ENCODE measurements around the gene DAB2IP. TPM values are rescaled to one million over a fixed set of nuclear protein-coding genes. Genes with fewer than 3 reads are reported as not detected.

Gene DAB2IP
- total RNA-seq, 2 donors from 2014 or later = not detected

DNA sequence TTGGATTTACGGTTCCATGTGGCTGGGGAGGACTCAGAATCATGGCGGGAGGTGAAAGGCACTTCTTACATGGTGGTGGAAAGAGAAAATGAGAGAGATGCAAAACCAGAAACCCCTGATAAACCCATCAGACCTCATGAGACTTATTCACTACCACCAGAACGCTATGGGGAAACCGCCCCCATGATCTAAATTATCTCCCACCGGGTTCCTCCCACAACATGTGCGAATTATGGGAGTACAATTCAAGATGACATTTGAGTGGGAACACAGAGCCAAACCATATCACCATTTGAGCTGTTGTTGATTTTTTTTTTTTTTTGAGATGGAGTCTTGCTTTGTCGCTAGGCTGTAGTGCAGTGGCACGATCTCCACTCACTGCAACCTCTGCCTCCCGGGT, 16.5 kb downstream of the DAB2IP start:
- peaks cover 48% of the 10 kb centered on the region for H3K27me3 Mint-ChIP-seq
- H3K4me3 Mint-ChIP-seq = no peak overlapping the region
- no peaks in the 10 kb centered on the region for H3K4me1 Mint-ChIP-seq
- H3K27ac Mint-ChIP-seq = no peak overlapping the region
- no peaks in the 10 kb centered on the region for H3K9me3 ChIP-seq (ENCODE audit: control insufficient read depth, low read length, poor library complexity, severe bottlenecking)
- H3K36me3 Mint-ChIP-seq (ENCODE audit: low read depth) = no peaks in the 10 kb centered on the region
- no peak for DNase-seq
- no peak for ATAC-seq

DNA sequence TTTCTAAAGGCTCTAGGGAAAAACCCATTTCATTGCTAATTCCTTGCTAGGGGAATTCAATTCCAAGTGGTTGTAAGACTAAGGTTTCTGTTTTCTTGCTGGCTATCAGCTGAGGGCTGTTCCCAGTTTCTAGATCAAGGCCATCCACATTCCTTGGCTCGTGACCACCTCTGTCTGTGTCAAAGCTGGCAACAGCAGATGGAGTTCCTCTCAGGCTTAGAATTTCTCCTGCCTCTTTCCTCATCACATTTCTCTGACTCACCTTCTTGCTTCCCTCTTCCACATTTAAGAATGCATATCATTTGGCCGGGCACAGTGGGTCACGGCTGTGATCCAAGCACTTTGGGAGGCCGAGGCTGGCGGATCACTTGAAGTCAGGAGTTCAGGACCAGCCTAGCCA, 19.0 kb downstream of the DAB2IP start:
- no peaks in the 10 kb centered on the region for H3K9me3 ChIP-seq (ENCODE audit: control insufficient read depth, low read length, poor library complexity, severe bottlenecking)
- peaks cover 2% of the 10 kb centered on the region for H3K4me1 Mint-ChIP-seq
- H3K27me3 Mint-ChIP-seq = peaks cover 49% of the 10 kb centered on the region
- H3K27ac Mint-ChIP-seq = no peak overlapping the region
- H3K36me3 Mint-ChIP-seq (ENCODE audit: low read depth) = no peaks in the 10 kb centered on the region
- ATAC-seq = no peak
- no peak for DNase-seq
- no peak overlapping the region for H3K4me3 Mint-ChIP-seq

DNA sequence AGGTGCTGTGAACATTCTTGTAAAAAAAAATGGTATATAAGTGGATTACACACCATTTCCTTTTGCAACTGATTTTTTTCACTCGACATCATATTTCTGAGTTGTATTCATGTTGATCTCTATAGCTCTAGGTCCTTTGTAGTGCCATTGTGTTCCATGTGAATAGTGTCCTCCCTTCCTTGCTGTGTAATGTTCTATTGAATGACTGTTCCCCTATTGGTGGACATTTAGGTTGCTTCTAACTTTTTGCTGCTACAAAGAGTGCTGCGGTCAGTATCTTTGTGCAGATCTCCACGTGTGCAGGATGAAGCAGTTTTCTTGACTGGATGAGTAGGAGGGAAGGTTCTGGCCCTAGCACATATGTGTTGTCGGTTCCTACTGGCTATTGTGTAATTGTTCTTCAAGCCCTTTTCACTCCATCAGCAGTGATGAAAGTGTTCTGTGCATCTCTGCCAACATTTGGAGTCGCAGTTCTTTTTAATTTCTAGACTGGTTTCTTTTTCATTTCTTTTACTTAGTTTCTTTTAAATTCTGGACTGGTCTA, 20.2 kb downstream of the DAB2IP start:
- no peaks in the 10 kb centered on the region for H3K9me3 ChIP-seq (ENCODE audit: control insufficient read depth, low read length, poor library complexity, severe bottlenecking)
- H3K4me1 Mint-ChIP-seq = peaks cover 5% of the 10 kb centered on the region
- H3K36me3 Mint-ChIP-seq (ENCODE audit: low read depth) = no peaks in the 10 kb centered on the region
- DNase-seq (no peak), ATAC-seq (no peak)
- H3K4me3 Mint-ChIP-seq = no peak overlapping the region
- peaks cover 61% of the 10 kb centered on the region for H3K27me3 Mint-ChIP-seq
- H3K27ac Mint-ChIP-seq = no peak overlapping the region

DNA sequence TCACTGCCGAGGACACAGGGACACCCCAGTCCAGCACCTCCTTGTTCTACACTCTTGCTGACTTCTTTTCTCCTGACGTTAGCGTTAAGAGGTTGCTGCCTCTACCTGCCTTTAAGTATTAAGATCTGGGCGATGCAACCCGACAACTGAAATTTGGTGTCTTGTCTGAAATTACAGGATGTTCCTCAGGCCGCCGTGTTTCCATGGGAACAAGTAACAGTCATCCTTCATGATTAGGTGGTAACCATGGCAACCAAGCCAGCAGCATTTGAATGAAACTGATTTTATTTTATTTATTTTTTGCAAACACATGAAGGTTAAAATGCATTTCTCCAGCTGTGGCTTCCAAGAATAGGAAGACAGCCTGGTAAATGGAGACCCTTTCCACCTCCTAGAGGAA, 20.8 kb downstream of the DAB2IP start:
- H3K9me3 ChIP-seq (ENCODE audit: control insufficient read depth, low read length, poor library complexity, severe bottlenecking) = no peaks in the 10 kb centered on the region
- H3K27me3 Mint-ChIP-seq = peaks cover 63% of the 10 kb centered on the region
- no peak overlapping the region for H3K27ac Mint-ChIP-seq
- H3K4me3 Mint-ChIP-seq = no peak overlapping the region
- DNase-seq (no peak), ATAC-seq (no peak)
- no peaks in the 10 kb centered on the region for H3K36me3 Mint-ChIP-seq (ENCODE audit: low read depth)
- peaks cover 5% of the 10 kb centered on the region for H3K4me1 Mint-ChIP-seq

DNA sequence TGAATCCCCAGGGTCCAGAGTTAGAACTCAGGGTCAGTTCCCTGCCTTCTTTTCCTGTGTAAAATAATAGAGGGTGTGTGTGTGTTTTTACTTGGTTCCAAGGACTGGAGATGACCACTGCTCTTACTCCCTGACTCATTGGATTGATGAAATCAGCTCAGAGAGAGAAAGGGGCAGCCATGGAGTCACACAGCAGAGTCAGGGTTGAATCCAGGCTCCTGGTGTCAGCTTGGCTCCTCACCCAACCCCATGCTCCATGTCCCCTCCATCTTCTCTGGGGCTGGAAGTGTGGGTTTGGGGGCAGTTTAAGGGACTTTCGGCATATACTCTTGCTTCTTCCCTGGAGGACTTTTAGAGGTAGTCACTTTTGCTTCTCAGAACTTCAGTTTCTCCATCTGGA, 21.6 kb downstream of the DAB2IP start:
- ATAC-seq (no peak), DNase-seq (no peak)
- H3K36me3 Mint-ChIP-seq (ENCODE audit: low read depth) = no peaks in the 10 kb centered on the region
- H3K4me1 Mint-ChIP-seq = peaks cover 5% of the 10 kb centered on the region
- H3K4me3 Mint-ChIP-seq = no peak overlapping the region
- H3K27me3 Mint-ChIP-seq = peaks cover 63% of the 10 kb centered on the region
- H3K27ac Mint-ChIP-seq = no peak overlapping the region
- no peaks in the 10 kb centered on the region for H3K9me3 ChIP-seq (ENCODE audit: control insufficient read depth, low read length, poor library complexity, severe bottlenecking)

DNA sequence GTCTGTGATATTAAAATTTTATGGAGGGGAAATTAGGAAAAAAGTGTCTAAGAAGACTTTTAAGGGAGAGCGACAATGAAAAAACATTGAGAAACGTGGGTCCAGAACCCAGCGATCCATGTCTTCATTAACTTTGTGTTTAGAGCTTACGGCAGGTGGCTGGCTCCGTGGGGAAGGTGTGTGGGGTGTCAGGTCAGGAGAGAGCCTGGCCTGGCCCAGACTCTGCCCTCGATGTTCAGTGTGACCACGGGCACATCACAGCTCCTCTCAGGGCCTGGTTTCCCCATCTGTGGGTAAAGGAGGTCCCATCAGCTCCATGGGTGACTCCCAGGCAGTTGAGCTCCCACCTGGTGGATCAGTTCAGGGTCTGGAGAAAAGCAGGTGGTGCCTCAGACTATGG, 22.1 kb downstream of the DAB2IP start:
- DNase-seq = no peak
- Mint-ChIP-seq H3K4me1 (peaks cover 5% of the 10 kb centered on the region), H3K27ac (no peak overlapping the region), H3K27me3 (peaks cover 63% of the 10 kb centered on the region), H3K36me3 (ENCODE audit: low read depth) (no peaks in the 10 kb centered on the region), H3K4me3 (no peak overlapping the region)
- no peaks in the 10 kb centered on the region for H3K9me3 ChIP-seq (ENCODE audit: control insufficient read depth, low read length, poor library complexity, severe bottlenecking)
- ATAC-seq = no peak

DNA sequence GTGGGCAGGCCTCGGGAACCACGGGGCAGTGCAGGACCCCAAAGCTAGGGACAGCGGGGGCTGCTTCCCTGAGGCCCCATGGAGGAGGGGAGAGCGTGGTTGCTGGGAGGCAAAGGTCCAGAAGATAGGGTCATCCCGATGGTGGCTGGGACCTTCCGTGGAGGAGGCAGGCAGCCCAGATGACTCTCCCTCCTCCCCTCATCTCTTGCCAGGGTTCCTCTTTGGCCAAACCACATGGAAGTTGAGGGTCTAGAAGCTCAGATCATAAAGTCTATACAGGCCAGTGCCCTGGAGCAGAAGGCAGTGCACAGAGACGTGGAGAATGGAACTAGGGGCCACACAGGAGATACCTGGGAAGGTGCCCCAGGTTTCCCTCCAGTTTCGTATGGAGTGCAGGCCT, 22.6 kb downstream of the DAB2IP start:
- ATAC-seq (no peak), DNase-seq (no peak)
- Mint-ChIP-seq H3K4me1 (peaks cover 5% of the 10 kb centered on the region), H3K27me3 (peaks cover 63% of the 10 kb centered on the region), H3K36me3 (ENCODE audit: low read depth) (no peaks in the 10 kb centered on the region), H3K4me3 (no peak overlapping the region), H3K27ac (no peak overlapping the region)
- no peaks in the 10 kb centered on the region for H3K9me3 ChIP-seq (ENCODE audit: control insufficient read depth, low read length, poor library complexity, severe bottlenecking)

DNA sequence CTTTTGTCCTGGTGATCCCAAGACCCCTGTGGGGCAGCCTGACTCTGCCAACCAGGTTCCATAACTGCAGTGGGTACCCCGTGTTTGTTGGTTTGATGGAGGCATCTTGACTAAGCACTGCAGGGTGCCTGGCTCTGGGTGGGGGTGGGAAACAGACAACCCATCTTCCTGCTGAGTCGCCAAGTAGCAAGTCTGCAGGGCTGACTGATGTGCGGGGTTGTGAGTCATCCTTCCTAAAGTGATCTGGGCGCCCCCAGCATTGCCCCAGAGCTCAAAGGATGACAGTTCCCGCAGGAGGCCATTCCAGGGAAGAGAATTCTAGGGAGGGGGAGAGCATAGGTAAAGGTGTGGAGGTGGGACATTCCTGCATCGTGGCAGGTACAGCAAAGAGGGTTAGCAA, 23.5 kb downstream of the DAB2IP start:
- ATAC-seq = no peak
- H3K9me3 ChIP-seq (ENCODE audit: control insufficient read depth, low read length, poor library complexity, severe bottlenecking) = no peaks in the 10 kb centered on the region
- H3K36me3 Mint-ChIP-seq (ENCODE audit: low read depth) = no peaks in the 10 kb centered on the region
- H3K4me1 Mint-ChIP-seq = peaks cover 5% of the 10 kb centered on the region
- peaks cover 60% of the 10 kb centered on the region for H3K27me3 Mint-ChIP-seq
- DNase-seq = no peak
- no peak overlapping the region for H3K4me3 Mint-ChIP-seq
- no peak overlapping the region for H3K27ac Mint-ChIP-seq

DNA sequence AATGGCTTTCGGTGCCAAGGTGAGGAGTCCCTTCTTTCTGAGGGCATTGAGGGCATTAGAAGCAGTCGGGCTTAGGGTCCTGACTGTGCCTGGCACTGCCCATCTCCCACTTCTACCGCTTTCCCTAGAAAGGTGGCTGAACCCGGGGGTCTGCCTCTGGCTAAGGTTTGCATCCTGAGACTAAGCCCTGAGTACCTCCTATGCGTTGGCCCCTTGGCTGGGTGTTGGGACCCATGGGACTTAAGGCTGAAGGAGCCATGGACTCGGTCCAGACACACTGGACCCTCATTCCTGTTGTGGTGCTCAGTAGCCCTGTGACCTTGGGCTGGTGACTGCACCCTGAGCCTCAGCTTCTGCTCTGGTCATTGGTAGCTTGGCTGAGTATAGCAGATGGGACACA, 23.9 kb downstream of the DAB2IP start:
- Mint-ChIP-seq H3K4me3 (no peak overlapping the region), H3K36me3 (ENCODE audit: low read depth) (no peaks in the 10 kb centered on the region), H3K27me3 (peaks cover 59% of the 10 kb centered on the region), H3K4me1 (peaks cover 5% of the 10 kb centered on the region), H3K27ac (no peak overlapping the region)
- H3K9me3 ChIP-seq (ENCODE audit: control insufficient read depth, low read length, poor library complexity, severe bottlenecking) = no peaks in the 10 kb centered on the region
- ATAC-seq (no peak), DNase-seq (no peak)

DNA sequence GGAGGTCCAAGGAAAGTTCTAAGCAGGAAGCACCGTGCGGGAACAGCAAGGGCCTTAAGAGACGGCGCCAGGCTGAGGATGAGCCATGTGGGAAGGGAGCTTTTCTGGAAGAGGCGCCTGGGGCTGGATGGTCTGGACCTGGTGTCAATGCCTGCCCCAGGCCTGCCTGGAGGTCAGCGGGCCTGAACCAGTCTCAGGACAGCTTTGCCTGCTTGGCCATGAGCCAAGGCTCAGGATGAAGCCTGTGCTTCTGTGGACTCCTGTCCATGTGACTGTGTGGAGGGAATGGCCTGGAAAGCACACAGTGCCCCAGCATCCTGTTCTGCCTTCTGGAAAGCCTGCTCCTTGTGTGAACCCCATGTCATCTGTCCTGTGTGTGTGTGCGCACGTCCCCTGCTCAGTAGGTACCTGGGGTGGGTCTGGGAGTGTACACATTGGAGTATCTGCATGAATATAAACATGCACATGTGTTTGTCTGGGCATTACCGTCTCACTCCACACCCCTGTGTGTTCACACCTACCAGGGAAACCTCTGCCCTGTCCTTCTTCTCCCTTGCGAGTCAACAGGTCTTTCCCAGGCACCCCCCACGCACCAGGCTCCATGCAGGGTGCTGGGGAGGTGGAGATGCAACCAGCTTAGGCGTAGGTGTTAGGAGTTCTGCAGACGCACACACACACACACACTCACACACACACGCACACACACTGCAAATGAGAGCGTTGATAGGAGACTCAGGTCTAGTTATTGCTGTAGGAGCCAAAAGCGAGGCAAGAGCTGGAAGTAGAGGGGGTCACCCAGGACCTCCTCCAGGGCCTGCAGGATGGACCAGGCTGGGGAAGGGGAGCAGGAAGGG, 24.8 kb downstream of the DAB2IP start:
- Mint-ChIP-seq H3K4me1 (peaks cover 5% of the 10 kb centered on the region), H3K36me3 (ENCODE audit: low read depth) (no peaks in the 10 kb centered on the region), H3K27me3 (peaks cover 60% of the 10 kb centered on the region), H3K27ac (no peak overlapping the region), H3K4me3 (no peak overlapping the region)
- no peaks in the 10 kb centered on the region for H3K9me3 ChIP-seq (ENCODE audit: control insufficient read depth, low read length, poor library complexity, severe bottlenecking)
- no peak for DNase-seq
- no peak for ATAC-seq

DNA sequence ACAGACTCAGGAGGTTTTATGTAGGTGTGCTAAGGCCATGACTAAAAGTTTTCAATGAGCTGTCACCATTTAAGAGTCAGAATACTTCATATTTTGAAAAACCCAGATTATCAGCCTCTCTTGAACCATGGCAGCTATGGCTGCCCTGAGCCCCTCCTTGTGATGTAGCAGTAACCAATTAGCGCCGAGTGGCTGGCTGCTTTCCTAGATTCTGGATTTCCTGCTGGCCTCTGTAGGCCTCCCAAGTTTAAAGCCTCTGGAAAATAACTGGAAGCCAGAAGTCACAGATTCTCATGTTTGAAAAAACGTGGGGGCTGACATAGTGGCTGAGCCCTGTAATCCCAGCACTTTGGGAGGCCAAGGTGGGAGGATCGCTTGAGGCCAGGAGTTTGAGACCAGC, 25.5 kb downstream of the DAB2IP start:
- Mint-ChIP-seq H3K36me3 (ENCODE audit: low read depth) (no peaks in the 10 kb centered on the region), H3K27me3 (peaks cover 67% of the 10 kb centered on the region), H3K27ac (no peak overlapping the region), H3K4me1 (peaks cover 5% of the 10 kb centered on the region), H3K4me3 (no peak overlapping the region)
- DNase-seq (no peak), ATAC-seq (no peak)
- no peaks in the 10 kb centered on the region for H3K9me3 ChIP-seq (ENCODE audit: control insufficient read depth, low read length, poor library complexity, severe bottlenecking)

DNA sequence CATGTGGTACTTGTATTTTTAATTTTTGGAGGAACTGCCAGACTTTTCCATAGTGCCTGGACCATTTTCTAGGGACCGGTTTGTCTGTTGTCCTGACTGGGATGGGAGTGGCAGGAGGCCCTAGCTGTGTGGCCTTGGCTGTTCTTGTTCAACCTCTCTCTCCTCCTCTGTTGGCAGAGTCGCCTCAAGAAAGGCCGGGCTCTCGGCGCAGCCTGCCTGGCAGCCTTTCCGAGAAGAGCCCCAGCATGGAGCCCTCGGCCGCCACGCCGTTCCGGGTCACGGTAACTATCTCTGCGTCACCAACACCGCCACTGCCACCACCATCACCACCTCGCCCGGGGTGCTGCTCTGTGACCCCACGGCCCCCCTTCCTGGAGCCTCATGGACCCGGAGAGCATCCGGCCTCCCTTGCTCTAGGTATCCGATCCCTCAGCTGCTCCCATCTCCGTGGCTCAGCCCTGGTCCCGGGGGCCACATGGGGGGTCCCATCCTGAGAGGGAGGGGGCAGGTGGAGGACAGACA, 27.1 kb downstream of the DAB2IP start:
- ATAC-seq (no peak), DNase-seq (no peak)
- H3K9me3 ChIP-seq (ENCODE audit: control insufficient read depth, low read length, poor library complexity, severe bottlenecking) = no peaks in the 10 kb centered on the region
- no peak overlapping the region for H3K4me3 Mint-ChIP-seq
- H3K27me3 Mint-ChIP-seq = peaks cover 52% of the 10 kb centered on the region
- peaks cover under 1% of the 10 kb centered on the region for H3K36me3 Mint-ChIP-seq (ENCODE audit: low read depth)
- H3K27ac Mint-ChIP-seq = no peak overlapping the region
- peaks cover 5% of the 10 kb centered on the region for H3K4me1 Mint-ChIP-seq

DNA sequence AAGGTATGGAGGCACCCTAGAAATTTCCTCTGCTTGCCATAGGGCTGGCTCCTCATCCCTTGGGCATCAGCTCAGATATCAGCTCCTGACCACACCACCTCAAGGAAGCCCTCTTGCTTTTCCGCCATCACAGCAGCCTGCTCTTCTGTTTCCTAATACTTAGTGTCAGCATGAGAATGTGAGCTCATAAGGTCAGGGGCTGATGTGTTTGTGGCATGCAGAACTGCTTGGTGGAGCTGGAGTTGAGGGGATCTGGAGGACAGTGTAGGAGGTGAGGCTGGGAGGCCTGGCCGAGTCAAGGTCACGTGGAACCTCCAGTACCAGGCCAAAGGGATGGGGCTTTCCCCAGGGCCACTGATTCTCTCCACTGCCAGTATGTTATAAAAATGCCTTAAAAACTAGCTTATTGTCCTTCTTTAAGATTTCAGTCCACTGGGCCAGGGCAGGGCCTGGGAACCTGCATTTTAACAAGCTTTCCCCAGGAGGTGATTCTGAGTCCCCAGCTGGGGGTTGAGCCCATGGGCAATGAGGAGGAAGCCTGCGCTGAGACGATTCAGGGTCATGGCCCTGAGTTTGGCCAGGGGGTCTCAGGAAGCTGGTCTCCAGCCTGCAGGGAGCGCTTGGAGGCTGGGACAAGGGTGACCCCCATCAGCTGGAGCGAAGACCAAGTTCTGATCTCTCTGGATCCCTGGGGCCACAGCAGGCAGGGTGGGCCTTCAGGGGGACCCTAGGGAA, 28.6 kb downstream of the DAB2IP start:
- Mint-ChIP-seq H3K27ac (no peak overlapping the region), H3K4me3 (no peak overlapping the region), H3K36me3 (ENCODE audit: low read depth) (peaks cover 3% of the 10 kb centered on the region), H3K27me3 (peaks cover 46% of the 10 kb centered on the region), H3K4me1 (peaks cover 4% of the 10 kb centered on the region)
- H3K9me3 ChIP-seq (ENCODE audit: control insufficient read depth, low read length, poor library complexity, severe bottlenecking) = no peaks in the 10 kb centered on the region
- DNase-seq (no peak), ATAC-seq (no peak)
